Liver (tissue), 9 donors: ENCODE results near the gene GTF3C5. TPM values are rescaled to one million over a fixed set of nuclear protein-coding genes. Genes with fewer than 3 reads are reported as not detected.

Experiments
- DNase-seq: peaks from one replicate; pipeline ENCODE4 v3.0.0-alpha.2; 2017; ENCODE audit warnings: low spot score
- H3K27ac ChIP-seq, 2 donors: one replicate each; pipeline ENCODE4 v1.7.0; 2013; ENCODE audit warnings: inconsistent platforms in 2 of 2, low read length in 2 of 2, control low read depth in 1 of 2, low read depth in 1 of 2, mild to moderate bottlenecking in 1 of 2
- H3K27me3 ChIP-seq, 4 donors: one replicate each; pipeline versions ENCODE4 v1.6.1 to v1.7.0; 2013; ENCODE audit warnings: low read length in 3 of 4, inconsistent platforms in 1 of 4, mild to moderate bottlenecking in 1 of 4, moderate library complexity in 1 of 4; ENCODE audit not compliant: control insufficient read depth in 4 of 4, insufficient read depth in 4 of 4
- H3K36me3 ChIP-seq, 4 donors: one replicate each; pipeline versions ENCODE4 v1.6.1 to v1.7.0; 2013; ENCODE audit warnings: low read length in 3 of 4, mild to moderate bottlenecking in 3 of 4, low read depth in 1 of 4, moderate library complexity in 1 of 4; ENCODE audit not compliant: control insufficient read depth in 4 of 4, insufficient read depth in 3 of 4
- H3K4me1 ChIP-seq, 4 donors: one replicate each; pipeline versions ENCODE4 v1.6.1 to v1.7.0; 2013; ENCODE audit warnings: low read length in 3 of 4, mild to moderate bottlenecking in 3 of 4, moderate library complexity in 1 of 4; ENCODE audit not compliant: control insufficient read depth in 4 of 4, insufficient read depth in 4 of 4
- H3K4me3 ChIP-seq, 3 donors: one replicate each; pipeline versions ENCODE4 v1.6.1 to v1.7.0; 2013; ENCODE audit warnings: low read length in 3 of 3, control low read depth in 1 of 3, low read depth in 1 of 3, mild to moderate bottlenecking in 1 of 3
- H3K9ac ChIP-seq, 2 donors: one replicate each; pipeline ENCODE4 v1.7.0; 2013; ENCODE audit warnings: low read length in 2 of 2, mild to moderate bottlenecking in 2 of 2, moderate library complexity in 2 of 2, control low read depth in 1 of 2, low read depth in 1 of 2
- H3K9me3 ChIP-seq, 4 donors: one replicate each; pipeline versions ENCODE4 v1.6.1 to v1.7.0; 2013; ENCODE audit warnings: low read length in 3 of 4; ENCODE audit not compliant: control insufficient read depth in 4 of 4
- EGR1 ChIP-seq, 2 donors: IDR thresholded peaks; 2 replicates each; pipeline ENCODE4 v1.6.1; 2016 to 2018; ENCODE audit warnings: antibody characterized with exemption in 2 of 2, low read depth in 2 of 2
- FOXA1 ChIP-seq: IDR thresholded peaks from 2 replicates; pipeline ENCODE4 v1.6.1; 2016; ENCODE audit warnings: antibody characterized with exemption
- FOXA2 ChIP-seq: IDR thresholded peaks from 2 replicates; pipeline ENCODE4 v1.6.1; 2016; ENCODE audit warnings: antibody characterized with exemption
- GABPA ChIP-seq, 2 donors: IDR thresholded peaks in 1 of 2; conservative IDR thresholded peaks in 1 of 2; 2 replicates each; pipeline ENCODE4 v1.6.1; 2016; ENCODE audit warnings: antibody characterized with exemption in 2 of 2, mild to moderate bottlenecking in 1 of 2, moderate library complexity in 1 of 2
- HNF4A ChIP-seq, 2 donors: conservative IDR thresholded peaks; 2 replicates each; pipeline ENCODE4 v1.6.1; 2016; ENCODE audit warnings: antibody characterized with exemption in 2 of 2, mild to moderate bottlenecking in 2 of 2
- HNF4G ChIP-seq: IDR thresholded peaks from 2 replicates; pipeline ENCODE4 v1.6.1; 2016; ENCODE audit warnings: antibody characterized with exemption
- JUND ChIP-seq, 2 donors: IDR thresholded peaks; 2 replicates each; pipeline ENCODE4 v1.6.1; 2016; ENCODE audit warnings: antibody characterized with exemption in 2 of 2
- NR2F2 ChIP-seq: IDR thresholded peaks from 2 replicates; pipeline ENCODE4 v1.6.1; 2016; ENCODE audit warnings: antibody characterized with exemption
- RAD21 ChIP-seq, 2 donors: IDR thresholded peaks; 2 replicates each; pipeline ENCODE4 v1.6.1; 2016; ENCODE audit warnings: antibody characterized with exemption in 2 of 2, mild to moderate bottlenecking in 2 of 2
- RXRA ChIP-seq, 2 donors: IDR thresholded peaks; 2 replicates each; pipeline ENCODE4 v1.6.1; 2017 to 2018; ENCODE audit warnings: antibody characterized with exemption in 2 of 2, mild to moderate bottlenecking in 1 of 2
- SP1 ChIP-seq: IDR thresholded peaks from 2 replicates; pipeline ENCODE4 v1.6.1; 2018; ENCODE audit warnings: antibody characterized with exemption, mild to moderate bottlenecking
- TAF1 ChIP-seq: conservative IDR thresholded peaks from 2 replicates; pipeline ENCODE4 v1.6.1; 2016; ENCODE audit warnings: antibody characterized with exemption, mild to moderate bottlenecking
- WGBS: extraction: QIAGEN DNeasy Blood & Tissue Kit; methylation state at CpG from one replicate; pipeline ENCODE4 v1.1.7; 2013; 5-methylcytosine and 5-hydroxymethylcytosine counted together
- polyA plus RNA-seq, 2 donors: library from polyadenylated mRNA; stranded (reverse) in 1 of 2; unstranded in 1 of 2; fragments of 200-250 nt in 1 of 2; fragments of >200 nt in 1 of 2; fragmentation: Nextera tagmentation in 1 of 2; extraction: Ambion mirVana in 1 of 2; gene quantifications; one replicate each; pipeline versions ENCODE4 v1.2.1 to v1.2.3, GENCODE V29; 2013 to 2015
- total RNA-seq, 2 donors: library from RNA; depleted of rRNA; stranded (reverse); fragments of >200 nt; gene quantifications; one replicate each; pipeline ENCODE4 v1.2.3, GENCODE V29; 2014
- TF ChIP-seq, protein P1 (sequence below): IDR thresholded peaks from 2 replicates; pipeline ENCODE4 v1.6.1; 2016; ENCODE audit warnings: antibody characterized with exemption
- TF ChIP-seq, protein P2 (sequence below): fragments of 150-350 bp; IDR thresholded peaks from 2 replicates; pipeline ENCODE4 v1.5.1; 2017; ENCODE audit warnings: improper control_type of control experiment, low read depth, low read length; ENCODE audit not compliant: missing input control
- TF ChIP-seq, protein P3 (sequence below): IDR thresholded peaks from 2 replicates; pipeline ENCODE4 v1.6.1; 2016; ENCODE audit warnings: antibody characterized with exemption
- TF ChIP-seq, protein P4 (sequence below): IDR thresholded peaks from 2 replicates; pipeline ENCODE4 v1.6.1; 2016; ENCODE audit warnings: antibody characterized with exemption
- TF ChIP-seq, protein P5 (sequence below): IDR thresholded peaks from 2 replicates; pipeline ENCODE4 v1.6.1; 2016; ENCODE audit warnings: antibody characterized with exemption, mild to moderate bottlenecking
- donor health status: healthy.
- donor health status: healthy.
- donor health status: healthy.
- donor health status: healthy.
- donor health status: healthy.

The GTF3C5 gene
- total and polyA plus RNA-seq, 4 donors, result 13.2 to 26.2 (median 18.2) TPM

DNA sequence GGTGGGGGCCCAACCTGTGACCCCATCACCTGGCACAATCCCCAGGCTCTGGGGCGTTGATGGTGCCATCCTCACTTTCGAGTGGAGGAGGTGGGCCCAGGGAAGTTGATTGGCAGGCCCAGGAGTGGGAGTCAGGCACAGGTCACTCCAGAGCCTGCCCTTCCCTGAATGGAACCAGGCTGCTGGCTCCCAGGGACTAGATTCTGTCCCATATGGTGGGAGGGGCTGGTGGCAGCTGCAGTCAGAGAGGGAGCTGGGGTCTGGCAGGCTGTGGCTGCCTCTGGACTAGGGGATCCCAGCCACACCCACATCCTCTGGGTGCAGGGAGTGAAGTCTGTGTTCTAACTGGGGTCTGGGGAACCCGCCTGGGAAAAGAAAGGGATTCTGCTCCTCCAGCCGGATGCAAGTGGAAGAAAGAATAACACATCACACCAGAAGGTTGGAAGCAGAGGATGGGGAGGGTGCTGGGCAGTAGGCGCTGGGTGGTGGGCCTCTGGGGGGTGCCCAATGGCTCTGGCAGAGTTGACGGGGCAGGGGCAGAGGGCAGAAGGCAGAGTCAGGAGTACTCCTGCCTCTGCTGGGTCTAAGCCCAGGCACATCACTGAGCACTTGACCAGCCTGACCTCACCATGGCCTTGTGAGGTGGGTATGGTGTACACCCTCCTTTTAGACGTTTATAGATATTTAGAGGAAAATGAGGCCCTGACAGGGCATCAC, 56.8 kb downstream of the GTF3C5 start:
- H3K4me1 ChIP-seq, result no peaks in the 10 kb centered on the region
- H3K27ac ChIP-seq, result no peak overlapping the region
- no peaks in the 10 kb centered on the region for H3K27me3 ChIP-seq
- DNase-seq, result no peak
- TF ChIP-seq RAD21 (IDR thresholded peaks at IDR 0.05) (no peak), JUND (IDR thresholded peaks at IDR 0.05) (no peak), FOXA2 (no peak), GABPA (IDR thresholded peaks at IDR 0.05 in 1 of 2, conservative IDR thresholded peaks at IDR 0.05 in 1 of 2) (no peak), RXRA (IDR thresholded peaks at IDR 0.05) (no peak), SP1 (no peak), HNF4G (no peak), HNF4A (conservative IDR thresholded peaks at IDR 0.05) (no peak), NR2F2 (no peak), FOXA1 (no peak), TAF1 (no peak), EGR1 (IDR thresholded peaks at IDR 0.05; ENCODE audit: low read depth in 2 of 2) (no peak)
- TF ChIP-seq, protein P1, sequence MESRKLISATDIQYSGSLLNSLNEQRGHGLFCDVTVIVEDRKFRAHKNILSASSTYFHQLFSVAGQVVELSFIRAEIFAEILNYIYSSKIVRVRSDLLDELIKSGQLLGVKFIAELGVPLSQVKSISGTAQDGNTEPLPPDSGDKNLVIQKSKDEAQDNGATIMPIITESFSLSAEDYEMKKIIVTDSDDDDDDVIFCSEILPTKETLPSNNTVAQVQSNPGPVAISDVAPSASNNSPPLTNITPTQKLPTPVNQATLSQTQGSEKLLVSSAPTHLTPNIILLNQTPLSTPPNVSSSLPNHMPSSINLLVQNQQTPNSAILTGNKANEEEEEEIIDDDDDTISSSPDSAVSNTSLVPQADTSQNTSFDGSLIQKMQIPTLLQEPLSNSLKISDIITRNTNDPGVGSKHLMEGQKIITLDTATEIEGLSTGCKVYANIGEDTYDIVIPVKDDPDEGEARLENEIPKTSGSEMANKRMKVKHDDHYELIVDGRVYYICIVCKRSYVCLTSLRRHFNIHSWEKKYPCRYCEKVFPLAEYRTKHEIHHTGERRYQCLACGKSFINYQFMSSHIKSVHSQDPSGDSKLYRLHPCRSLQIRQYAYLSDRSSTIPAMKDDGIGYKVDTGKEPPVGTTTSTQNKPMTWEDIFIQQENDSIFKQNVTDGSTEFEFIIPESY, result no peak
- TF ChIP-seq, protein P2, sequence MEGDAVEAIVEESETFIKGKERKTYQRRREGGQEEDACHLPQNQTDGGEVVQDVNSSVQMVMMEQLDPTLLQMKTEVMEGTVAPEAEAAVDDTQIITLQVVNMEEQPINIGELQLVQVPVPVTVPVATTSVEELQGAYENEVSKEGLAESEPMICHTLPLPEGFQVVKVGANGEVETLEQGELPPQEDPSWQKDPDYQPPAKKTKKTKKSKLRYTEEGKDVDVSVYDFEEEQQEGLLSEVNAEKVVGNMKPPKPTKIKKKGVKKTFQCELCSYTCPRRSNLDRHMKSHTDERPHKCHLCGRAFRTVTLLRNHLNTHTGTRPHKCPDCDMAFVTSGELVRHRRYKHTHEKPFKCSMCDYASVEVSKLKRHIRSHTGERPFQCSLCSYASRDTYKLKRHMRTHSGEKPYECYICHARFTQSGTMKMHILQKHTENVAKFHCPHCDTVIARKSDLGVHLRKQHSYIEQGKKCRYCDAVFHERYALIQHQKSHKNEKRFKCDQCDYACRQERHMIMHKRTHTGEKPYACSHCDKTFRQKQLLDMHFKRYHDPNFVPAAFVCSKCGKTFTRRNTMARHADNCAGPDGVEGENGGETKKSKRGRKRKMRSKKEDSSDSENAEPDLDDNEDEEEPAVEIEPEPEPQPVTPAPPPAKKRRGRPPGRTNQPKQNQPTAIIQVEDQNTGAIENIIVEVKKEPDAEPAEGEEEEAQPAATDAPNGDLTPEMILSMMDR, result no peak
- TF ChIP-seq, protein P3, sequence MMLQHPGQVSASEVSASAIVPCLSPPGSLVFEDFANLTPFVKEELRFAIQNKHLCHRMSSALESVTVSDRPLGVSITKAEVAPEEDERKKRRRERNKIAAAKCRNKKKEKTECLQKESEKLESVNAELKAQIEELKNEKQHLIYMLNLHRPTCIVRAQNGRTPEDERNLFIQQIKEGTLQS, result no peak
- TF ChIP-seq, protein P4, sequence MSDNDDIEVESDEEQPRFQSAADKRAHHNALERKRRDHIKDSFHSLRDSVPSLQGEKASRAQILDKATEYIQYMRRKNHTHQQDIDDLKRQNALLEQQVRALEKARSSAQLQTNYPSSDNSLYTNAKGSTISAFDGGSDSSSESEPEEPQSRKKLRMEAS, result no peak
- TF ChIP-seq, protein P5, sequence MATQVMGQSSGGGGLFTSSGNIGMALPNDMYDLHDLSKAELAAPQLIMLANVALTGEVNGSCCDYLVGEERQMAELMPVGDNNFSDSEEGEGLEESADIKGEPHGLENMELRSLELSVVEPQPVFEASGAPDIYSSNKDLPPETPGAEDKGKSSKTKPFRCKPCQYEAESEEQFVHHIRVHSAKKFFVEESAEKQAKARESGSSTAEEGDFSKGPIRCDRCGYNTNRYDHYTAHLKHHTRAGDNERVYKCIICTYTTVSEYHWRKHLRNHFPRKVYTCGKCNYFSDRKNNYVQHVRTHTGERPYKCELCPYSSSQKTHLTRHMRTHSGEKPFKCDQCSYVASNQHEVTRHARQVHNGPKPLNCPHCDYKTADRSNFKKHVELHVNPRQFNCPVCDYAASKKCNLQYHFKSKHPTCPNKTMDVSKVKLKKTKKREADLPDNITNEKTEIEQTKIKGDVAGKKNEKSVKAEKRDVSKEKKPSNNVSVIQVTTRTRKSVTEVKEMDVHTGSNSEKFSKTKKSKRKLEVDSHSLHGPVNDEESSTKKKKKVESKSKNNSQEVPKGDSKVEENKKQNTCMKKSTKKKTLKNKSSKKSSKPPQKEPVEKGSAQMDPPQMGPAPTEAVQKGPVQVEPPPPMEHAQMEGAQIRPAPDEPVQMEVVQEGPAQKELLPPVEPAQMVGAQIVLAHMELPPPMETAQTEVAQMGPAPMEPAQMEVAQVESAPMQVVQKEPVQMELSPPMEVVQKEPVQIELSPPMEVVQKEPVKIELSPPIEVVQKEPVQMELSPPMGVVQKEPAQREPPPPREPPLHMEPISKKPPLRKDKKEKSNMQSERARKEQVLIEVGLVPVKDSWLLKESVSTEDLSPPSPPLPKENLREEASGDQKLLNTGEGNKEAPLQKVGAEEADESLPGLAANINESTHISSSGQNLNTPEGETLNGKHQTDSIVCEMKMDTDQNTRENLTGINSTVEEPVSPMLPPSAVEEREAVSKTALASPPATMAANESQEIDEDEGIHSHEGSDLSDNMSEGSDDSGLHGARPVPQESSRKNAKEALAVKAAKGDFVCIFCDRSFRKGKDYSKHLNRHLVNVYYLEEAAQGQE, result no peak
- H3K9me3 ChIP-seq, result no peaks in the 10 kb centered on the region
- WGBS, result 79% methylated on average over 7 of the region's 7 CpGs
- no peak overlapping the region for H3K4me3 ChIP-seq
- no peaks in the 10 kb centered on the region for H3K36me3 ChIP-seq
- no peak overlapping the region for H3K9ac ChIP-seq
